Testis (tissue), 3 donors: ENCODE data around the gene HSPB2. TPM values are rescaled to one million over a fixed set of nuclear protein-coding genes. Genes with fewer than 3 reads are reported as not detected.

Source experiments
- DNase-seq: peaks from one replicate; pipeline ENCODE4 v3.0.0-alpha.2; 2019
- H3K27ac ChIP-seq, 2 donors: fragments of 200-600 bp; sonication (generic); one replicate each; pipeline ENCODE4 v1.5.1; 2019
- H3K27me3 ChIP-seq: fragments of 200-600 bp; sonication (generic); one replicate; pipeline ENCODE4 v1.5.1; 2019
- H3K36me3 ChIP-seq: fragments of 200-600 bp; sonication (generic); one replicate; pipeline ENCODE4 v1.5.1; 2017; ENCODE audit warnings: low read depth; ENCODE audit errors: missing control alignments
- H3K4me1 ChIP-seq: fragments of 200-600 bp; sonication (generic); one replicate; pipeline ENCODE4 v1.5.1; 2019
- H3K4me3 ChIP-seq, 2 donors: fragments of 200-600 bp; sonication (generic); one replicate each; pipeline ENCODE4 v1.5.1; 2017 to 2019
- H3K9me3 ChIP-seq: fragments of 200-600 bp; sonication (generic); one replicate; pipeline ENCODE4 v1.5.1; 2017
- CTCF ChIP-seq, 3 experiments: fragments of 450-650 bp in 2 of 3; fragments of 200-600 bp in 1 of 3; sonication (generic) in 1 of 3; IDR thresholded peaks; one replicate each; pipeline ENCODE4 v1.5.1; 2016 to 2019; ENCODE audit warnings: antibody characterized with exemption in 3 of 3, mild to moderate bottlenecking in 2 of 3, moderate library complexity in 1 of 3
- POLR2A ChIP-seq: fragments of 450-650 bp; IDR thresholded peaks from one replicate; pipeline ENCODE4 v1.6.1; 2017; ENCODE audit warnings: antibody characterized with exemption, mild to moderate bottlenecking, moderate library complexity
- WGBS, 2 donors: methylation state at CpG; one replicate each; pipeline ENCODE4 v1.1.5; 2018; 5-methylcytosine and 5-hydroxymethylcytosine counted together
- intact Hi-C: fragments of 100-400 bp; cut with DNase I; formaldehyde crosslinking; loops from one replicate; pipeline ENCODE4 v1.15.1; 2023; ENCODE audit warnings: low total_unique reads
- polyA plus RNA-seq: library from polyadenylated mRNA; stranded (reverse); fragments of 350-450 nt; fragmentation: Illumina TruSeq; extraction: RNeasy Lipid Tissue Mini Kit (QIAGEN cat#74804); gene quantifications from one replicate; pipeline ENCODE4 v1.2.3, GENCODE V29; 2014; ENCODE audit warnings: low read depth, low replicate concordance; ENCODE audit not compliant: insufficient read depth
- small RNA-seq, 2 donors: library from RNA; depleted of rRNA; stranded (forward); fragments of <200 nt; gene quantifications; one replicate each; pipeline ENCODE3, GENCODE V24; 2016
- total RNA-seq, 2 donors: library from RNA; depleted of rRNA; stranded (reverse); fragments of >200 nt; gene quantifications; one replicate each; pipeline ENCODE4 v1.2.3, GENCODE V29; 2016

Gene HSPB2
- total and polyA plus RNA-seq, 3 donors from 2014 or later: 6.0 TPM; not detected in 2

GRCh38 chr11:111957663-111958444 is 45.3 kb downstream of the HSPB2 start:
- DNase-seq: no peak
- Histone ChIP-seq H3K27ac (no peak overlapping the region), H3K4me3 (no peak overlapping the region), H3K36me3 (no peaks in the 10 kb centered on the region), H3K27me3 (no peaks in the 10 kb centered on the region), H3K4me1 (no peaks in the 10 kb centered on the region), H3K9me3 (no peaks in the 10 kb centered on the region)
- intact Hi-C loops: no loop called here
- TF ChIP-seq CTCF (IDR thresholded peaks at IDR 0.05): no peak
- no peak for TF ChIP-seq POLR2A
- WGBS, 2 donors: 77 to 79% methylated on average over 8 to 12 of the region's 12 CpGs

GRCh38 chr11:111960916-111961315 is 48.4 kb downstream of the HSPB2 start:
- Histone ChIP-seq H3K36me3 (peaks cover 2% of the 10 kb centered on the region), H3K27ac (no peak overlapping the region), H3K4me1 (no peaks in the 10 kb centered on the region), H3K4me3 (no peak overlapping the region), H3K27me3 (no peaks in the 10 kb centered on the region), H3K9me3 (no peaks in the 10 kb centered on the region)
- WGBS, 2 donors: 68 to 79% methylated on average over 4 to 5 of the region's 5 CpGs
- DNase-seq: no peak
- TF ChIP-seq POLR2A: no peak
- no peak for TF ChIP-seq CTCF (IDR thresholded peaks at IDR 0.05)
- intact Hi-C loops: no loop called here

GRCh38 chr11:111961389-111962300 is 49.1 kb downstream of the HSPB2 start:
- H3K4me3 ChIP-seq: no peak overlapping the region
- WGBS, 2 donors: 82 to 87% methylated on average over 6 of the region's 6 CpGs
- H3K4me1 ChIP-seq: no peaks in the 10 kb centered on the region
- H3K36me3 ChIP-seq: peaks cover 2% of the 10 kb centered on the region
- no peak for DNase-seq
- no peaks in the 10 kb centered on the region for H3K27me3 ChIP-seq
- H3K27ac ChIP-seq: no peak overlapping the region
- intact Hi-C loops: no loop called here
- no peaks in the 10 kb centered on the region for H3K9me3 ChIP-seq
- TF ChIP-seq CTCF (IDR thresholded peaks at IDR 0.05) (no peak), POLR2A (no peak)

Small RNA genes within 50 kb of the gene (small RNA-seq; reads per million reads assigned to genes)
- gene C11orf52 (0 reads per million in 2 donors), gene GNG5P3 (0 to 0.09 reads per million in 2 donors), gene RNA5SP351 (0 reads per million in 2 donors), gene RPL37AP8 (0 reads per million in 2 donors)

Other genes with a start within 250 kb of the HSPB2 start
- gene PPP2R1B, start 146.3 kb upstream of the HSPB2 start, total RNA-seq: 10 to 100 TPM; 67.2 to 75.8 TPM
- gene PPP2R1B, start 146.3 kb upstream of the HSPB2 start, polyA plus RNA-seq: 115 TPM
- gene ALG9, start 41.2 kb upstream of the HSPB2 start, total RNA-seq: 10 to 100 TPM; 41.3 to 42.0 TPM
- 40.1 TPM for gene ALG9, start 41.2 kb upstream of the HSPB2 start, polyA plus RNA-seq
- 1 to 10 TPM; 7.4 to 7.8 TPM for gene FDXACB1, start 33.6 kb upstream of the HSPB2 start, total RNA-seq
- gene FDXACB1, start 33.6 kb upstream of the HSPB2 start, polyA plus RNA-seq: 7.2 TPM
- 10 to 100 TPM; 62.7 to 68.5 TPM for gene CFAP68, start 33.2 kb upstream of the HSPB2 start, total RNA-seq
- 103 TPM for gene CFAP68, start 33.2 kb upstream of the HSPB2 start, polyA plus RNA-seq
- gene CRYAB, start 964 bp upstream of the HSPB2 start, total RNA-seq: 10 to 100 TPM; 18.4 to 20.6 TPM
- gene CRYAB, start 964 bp upstream of the HSPB2 start, polyA plus RNA-seq: 116 TPM
- gene C11orf52, start 6.2 kb downstream of the HSPB2 start, total RNA-seq: 1 to 10 TPM; 1.4 to 2.0 TPM
- gene C11orf52, start 6.2 kb downstream of the HSPB2 start, polyA plus RNA-seq: 1.6 TPM
- 10 to 100 TPM; 21.8 to 26.6 TPM for gene DIXDC1, start 24.6 kb downstream of the HSPB2 start, total RNA-seq
- gene DIXDC1, start 24.6 kb downstream of the HSPB2 start, polyA plus RNA-seq: 49.5 TPM
- gene DLAT, start 112.7 kb downstream of the HSPB2 start, total RNA-seq: 10 to 100 TPM; 20.9 to 21.9 TPM
- 23.2 TPM for gene DLAT, start 112.7 kb downstream of the HSPB2 start, polyA plus RNA-seq
- 10 to 100 TPM; 31.2 to 59.5 TPM for gene PIH1D2, start 161.3 kb downstream of the HSPB2 start, total RNA-seq
- 97.8 TPM for gene PIH1D2, start 161.3 kb downstream of the HSPB2 start, polyA plus RNA-seq
- gene NKAPD1, start 161.6 kb downstream of the HSPB2 start, total RNA-seq: 10 to 100 TPM; 14.8 to 20.8 TPM
- 18.7 TPM for gene NKAPD1, start 161.6 kb downstream of the HSPB2 start, polyA plus RNA-seq
- gene TIMM8B, start 174.0 kb downstream of the HSPB2 start, total RNA-seq: 10 to 100 TPM; 50.9 to 61.3 TPM
- 72.4 TPM for gene TIMM8B, start 174.0 kb downstream of the HSPB2 start, polyA plus RNA-seq
- 10 to 100 TPM; 48.7 to 60.5 TPM for gene SDHD, start 174.1 kb downstream of the HSPB2 start, total RNA-seq
- 75.9 TPM for gene SDHD, start 174.1 kb downstream of the HSPB2 start, polyA plus RNA-seq